ENCODE measurements around the gene CASP4. TPM values are rescaled to one million over a fixed set of nuclear protein-coding genes. Genes with fewer than 3 reads are reported as not detected.
"Not testable (repeated sequence)": the region's sequence is repeated elsewhere in the genome, so short reads cannot be mapped to it uniquely, and the experiment has no call there.

Gene CASP4
- total RNA-seq, 1 donor, result 128 TPM

DNA sequence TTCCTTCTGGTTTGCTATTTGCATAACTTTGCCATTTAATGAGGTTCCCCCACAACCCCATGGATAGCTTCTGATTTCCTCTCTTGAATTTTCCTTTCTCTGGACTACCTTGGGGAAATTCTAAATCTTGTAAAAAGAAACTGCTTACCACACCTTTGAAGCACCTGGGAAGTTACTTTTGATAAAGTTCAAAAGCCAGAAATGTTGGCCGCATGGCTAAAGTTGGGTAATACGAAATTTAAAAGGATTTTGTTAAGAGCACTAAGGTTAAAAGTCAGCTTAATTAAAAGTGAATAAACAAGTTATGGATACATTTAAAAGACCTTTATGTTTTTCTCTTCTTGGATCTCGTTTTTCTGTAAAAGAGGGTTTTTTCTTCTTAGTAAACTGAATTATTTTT lies 5.5 kb downstream of the CASP4 start:
- DNase-seq (ENCODE audit: low read depth in 2 of 3, low spot score in 2 of 3), result no peak

DNA sequence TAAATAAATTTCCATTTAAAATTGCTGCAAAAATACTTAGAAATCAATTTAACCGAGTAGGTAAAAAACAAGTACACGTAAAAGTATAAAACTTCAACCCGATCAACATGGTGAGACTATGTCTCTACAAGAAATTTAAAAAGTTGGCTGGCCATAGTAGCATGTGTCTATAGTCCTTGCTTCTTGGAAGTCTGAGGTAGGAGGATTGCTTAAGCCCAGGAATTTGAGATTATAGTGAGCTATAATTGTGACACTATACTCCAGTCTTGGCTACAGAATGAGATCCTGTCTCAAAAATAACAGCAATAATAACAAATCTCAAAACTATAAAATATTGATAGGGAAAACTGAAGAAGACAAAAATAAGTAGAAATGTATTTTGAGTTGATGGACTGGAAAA lies 11.1 kb downstream of the CASP4 start:
- DNase-seq (ENCODE audit: low read depth in 2 of 3, low spot score in 2 of 3), result no peak

- no peak for DNase-seq (ENCODE audit: low read depth in 2 of 3, low spot score in 2 of 3)
These were observed 11.8 kb downstream of the CASP4 start for GRCh38 chr11:104956528-104956927.

- DNase-seq (ENCODE audit: low read depth in 2 of 3, low spot score in 2 of 3), result peak in 2 of 3 donors; percentile 50 to 75
These were observed 21.5 kb downstream of the CASP4 start for GRCh38 chr11:104946907-104947306.

GRCh38 chr11:104944076-104944475 lies 24.3 kb downstream of the CASP4 start:
- no peak for DNase-seq (ENCODE audit: low read depth in 2 of 3, low spot score in 2 of 3)

DNA sequence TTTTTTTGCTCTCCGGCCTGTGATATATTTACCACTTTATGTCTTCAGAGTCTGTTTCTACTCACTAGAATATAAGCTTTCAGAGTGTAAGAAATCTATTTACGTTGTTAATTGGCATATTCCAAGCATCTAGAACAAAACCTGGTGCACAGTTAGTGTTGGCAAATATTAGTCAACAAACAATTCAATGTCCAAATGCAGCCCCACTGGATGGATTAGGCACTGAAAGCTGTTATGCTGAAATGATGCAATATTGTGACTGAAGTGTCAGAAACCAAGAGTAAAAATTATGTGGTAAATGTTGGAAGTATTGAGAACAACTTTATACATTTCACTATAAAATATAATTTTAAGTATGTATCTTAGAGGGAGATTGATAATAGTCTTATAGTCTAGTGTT lies 24.8 kb downstream of the CASP4 start:
- no peak for DNase-seq (ENCODE audit: low read depth in 2 of 3, low spot score in 2 of 3)

DNA sequence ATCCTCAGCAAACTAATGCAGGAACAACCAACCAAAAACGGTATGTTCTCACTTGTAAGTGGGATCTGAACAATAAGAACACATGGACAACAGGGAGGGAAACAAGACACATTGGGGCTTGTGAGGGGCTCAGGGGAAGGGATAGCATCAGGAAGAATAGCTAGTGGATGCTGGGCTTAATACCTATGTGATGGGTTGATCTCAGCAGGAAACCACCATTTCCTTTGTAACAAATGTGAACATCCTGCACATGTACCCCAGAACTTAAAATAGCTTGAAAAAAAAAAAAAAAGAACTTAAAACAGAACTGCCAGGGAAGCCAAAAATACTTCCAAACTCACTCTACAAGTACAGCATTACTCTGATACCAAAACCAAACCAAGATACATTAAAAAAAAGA lies 33.8 kb downstream of the CASP4 start:
- peak in 2 of 3 donors; percentile 23 to 65 for DNase-seq (ENCODE audit: low read depth in 2 of 3, low spot score in 2 of 3)

- not testable (repeated sequence) for DNase-seq (ENCODE audit: low read depth in 2 of 3, low spot score in 2 of 3)
These were observed 34.3 kb downstream of the CASP4 start for GRCh38 chr11:104934073-104934472.

DNA sequence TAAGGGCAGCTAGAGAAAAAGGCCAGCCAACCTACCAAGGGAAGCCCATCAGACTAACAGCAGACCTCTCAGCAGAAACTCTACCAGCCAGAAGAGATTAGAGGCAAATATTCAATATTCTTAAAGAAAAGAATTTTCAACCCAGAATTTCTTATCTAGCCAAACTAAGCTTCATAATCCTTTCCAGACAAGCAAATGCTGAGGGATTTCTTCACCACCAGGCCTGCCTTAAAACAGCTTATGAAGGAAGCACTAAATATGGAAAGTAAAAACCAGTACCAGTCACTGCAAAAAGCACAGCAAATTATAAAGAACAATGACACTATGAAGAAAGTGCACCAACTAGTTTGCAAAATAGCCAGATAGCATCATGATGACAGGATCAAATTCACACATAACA lies 39.6 kb downstream of the CASP4 start:
- no peak for DNase-seq (ENCODE audit: low read depth in 2 of 3, low spot score in 2 of 3)

- no peak for DNase-seq (ENCODE audit: low read depth in 2 of 3, low spot score in 2 of 3)
These were observed 41.4 kb downstream of the CASP4 start for GRCh38 chr11:104926771-104927611.

GRCh38 chr11:104925850-104926249 lies 42.5 kb downstream of the CASP4 start:
- DNase-seq (ENCODE audit: low read depth in 2 of 3, low spot score in 2 of 3), result no peak

- DNase-seq (ENCODE audit: low read depth in 2 of 3, low spot score in 2 of 3), result peak in 1 of 3 donors; percentile 29
These were observed 50.1 kb downstream of the CASP4 start for GRCh38 chr11:104918113-104918824.

- no peak for DNase-seq (ENCODE audit: low read depth in 2 of 3, low spot score in 2 of 3)
These were observed 50.9 kb downstream of the CASP4 start for GRCh38 chr11:104917271-104918112.

- no peak for DNase-seq (ENCODE audit: low read depth in 2 of 3, low spot score in 2 of 3)
These were observed 51.9 kb downstream of the CASP4 start for GRCh38 chr11:104916442-104916841.

- no peak for DNase-seq (ENCODE audit: low read depth in 2 of 3, low spot score in 2 of 3)
These were observed 56.3 kb downstream of the CASP4 start for GRCh38 chr11:104912102-104912501.

DNA sequence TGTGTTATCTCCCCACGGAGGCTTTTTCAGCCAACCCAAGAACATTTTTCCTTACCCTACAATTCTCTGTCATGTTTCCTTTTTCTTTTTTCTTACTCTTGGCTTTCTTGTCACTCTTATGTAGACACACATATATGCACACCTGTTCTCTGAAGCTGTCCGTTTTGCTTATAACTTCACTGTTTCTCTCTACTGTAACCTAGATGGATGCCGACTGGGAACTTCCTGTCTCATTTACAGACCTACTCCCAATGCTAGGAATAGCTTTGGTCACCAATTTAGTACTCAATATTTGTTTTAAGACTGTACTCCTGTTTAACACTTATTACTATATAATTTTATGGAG lies 60.2 kb downstream of the CASP4 start:
- DNase-seq (ENCODE audit: low read depth in 2 of 3, low spot score in 2 of 3), result no peak

GRCh38 chr11:104907521-104908185 lies 60.7 kb downstream of the CASP4 start:
- no peak for DNase-seq (ENCODE audit: low read depth in 2 of 3, low spot score in 2 of 3)

GRCh38 chr11:104905271-104905670 lies 63.1 kb downstream of the CASP4 start:
- DNase-seq (ENCODE audit: low read depth in 2 of 3, low spot score in 2 of 3), result no peak

- no peak for DNase-seq (ENCODE audit: low read depth in 2 of 3, low spot score in 2 of 3)
These were observed 69.1 kb downstream of the CASP4 start for GRCh38 chr11:104899226-104899625.

DNA sequence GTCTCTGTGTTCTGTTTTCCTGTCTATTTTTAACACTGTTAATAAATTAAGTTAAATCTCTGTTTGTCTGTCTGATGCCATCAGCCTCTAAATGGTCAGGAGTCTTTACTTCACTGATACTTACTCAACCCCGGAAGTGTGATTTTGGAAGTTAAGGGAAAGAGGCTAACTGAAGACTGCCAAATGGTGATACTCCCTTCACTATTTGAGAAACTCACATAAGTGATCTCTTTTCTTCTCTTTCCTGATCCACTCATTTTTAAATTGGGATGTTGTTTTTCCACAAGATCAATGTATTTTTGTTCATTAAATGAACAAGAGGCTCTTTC lies 69.7 kb downstream of the CASP4 start:
- no peak for DNase-seq (ENCODE audit: low read depth in 2 of 3, low spot score in 2 of 3)
